Measurements from ENCODE around the gene GLMN. TPM values are rescaled to one million over a fixed set of nuclear protein-coding genes. Genes with fewer than 3 reads are reported as not detected.

Gene GLMN
- total RNA-seq, 1 experiment from 2014 or later = 10.4 TPM

DNA sequence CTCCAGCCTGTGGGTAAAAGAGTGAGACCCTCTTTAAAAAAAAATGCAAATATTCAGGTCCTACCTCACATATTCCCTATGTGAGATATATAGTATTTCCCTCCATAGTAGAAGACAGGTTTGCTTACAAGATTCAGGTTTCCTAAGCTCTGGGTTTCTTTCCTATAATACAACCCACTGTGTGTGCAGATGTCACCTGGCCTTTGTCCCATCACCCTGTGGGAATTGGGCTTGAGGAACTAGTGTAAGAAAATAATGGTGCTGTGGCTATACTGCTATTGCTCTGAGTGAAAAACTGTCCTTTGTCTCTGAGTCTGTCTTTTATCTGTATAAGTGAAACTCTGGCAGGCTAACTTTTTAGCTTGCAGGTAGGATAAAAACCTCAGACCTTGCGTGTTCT is 68.1 kb downstream of the GLMN start:
- Histone ChIP-seq H3K4me3 (ENCODE audit: low read depth in 2 of 2, low read length in 2 of 2) (no peak overlapping the region), H3K9me3 (ENCODE audit: control insufficient read depth, insufficient read depth, low read depth, low read length) (no peaks in the 10 kb centered on the region), H3K27me3 (ENCODE audit: control insufficient read depth, insufficient read depth, low read length) (no peaks in the 10 kb centered on the region), H3K4me1 (ENCODE audit: control insufficient read depth, insufficient read depth, low read length) (no peaks in the 10 kb centered on the region), H3K27ac (ENCODE audit: low read length) (no peak overlapping the region), H3K36me3 (ENCODE audit: control insufficient read depth, insufficient read depth, low read length) (no peaks in the 10 kb centered on the region; the same call in 1 of the 2 replicates)
- no peak for TF ChIP-seq SIN3A (IDR thresholded peaks at IDR 0.05; ENCODE audit: borderline replicate concordance, insufficient read depth, low read depth, low read length)
- TF ChIP-seq, protein P1, sequence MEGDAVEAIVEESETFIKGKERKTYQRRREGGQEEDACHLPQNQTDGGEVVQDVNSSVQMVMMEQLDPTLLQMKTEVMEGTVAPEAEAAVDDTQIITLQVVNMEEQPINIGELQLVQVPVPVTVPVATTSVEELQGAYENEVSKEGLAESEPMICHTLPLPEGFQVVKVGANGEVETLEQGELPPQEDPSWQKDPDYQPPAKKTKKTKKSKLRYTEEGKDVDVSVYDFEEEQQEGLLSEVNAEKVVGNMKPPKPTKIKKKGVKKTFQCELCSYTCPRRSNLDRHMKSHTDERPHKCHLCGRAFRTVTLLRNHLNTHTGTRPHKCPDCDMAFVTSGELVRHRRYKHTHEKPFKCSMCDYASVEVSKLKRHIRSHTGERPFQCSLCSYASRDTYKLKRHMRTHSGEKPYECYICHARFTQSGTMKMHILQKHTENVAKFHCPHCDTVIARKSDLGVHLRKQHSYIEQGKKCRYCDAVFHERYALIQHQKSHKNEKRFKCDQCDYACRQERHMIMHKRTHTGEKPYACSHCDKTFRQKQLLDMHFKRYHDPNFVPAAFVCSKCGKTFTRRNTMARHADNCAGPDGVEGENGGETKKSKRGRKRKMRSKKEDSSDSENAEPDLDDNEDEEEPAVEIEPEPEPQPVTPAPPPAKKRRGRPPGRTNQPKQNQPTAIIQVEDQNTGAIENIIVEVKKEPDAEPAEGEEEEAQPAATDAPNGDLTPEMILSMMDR (IDR thresholded peaks at IDR 0.05) = no peak
- no peak for TF ChIP-seq POLR2AphosphoS5 (IDR thresholded peaks at IDR 0.05; ENCODE audit: low read depth, low read length)
- TF ChIP-seq, protein P2, sequence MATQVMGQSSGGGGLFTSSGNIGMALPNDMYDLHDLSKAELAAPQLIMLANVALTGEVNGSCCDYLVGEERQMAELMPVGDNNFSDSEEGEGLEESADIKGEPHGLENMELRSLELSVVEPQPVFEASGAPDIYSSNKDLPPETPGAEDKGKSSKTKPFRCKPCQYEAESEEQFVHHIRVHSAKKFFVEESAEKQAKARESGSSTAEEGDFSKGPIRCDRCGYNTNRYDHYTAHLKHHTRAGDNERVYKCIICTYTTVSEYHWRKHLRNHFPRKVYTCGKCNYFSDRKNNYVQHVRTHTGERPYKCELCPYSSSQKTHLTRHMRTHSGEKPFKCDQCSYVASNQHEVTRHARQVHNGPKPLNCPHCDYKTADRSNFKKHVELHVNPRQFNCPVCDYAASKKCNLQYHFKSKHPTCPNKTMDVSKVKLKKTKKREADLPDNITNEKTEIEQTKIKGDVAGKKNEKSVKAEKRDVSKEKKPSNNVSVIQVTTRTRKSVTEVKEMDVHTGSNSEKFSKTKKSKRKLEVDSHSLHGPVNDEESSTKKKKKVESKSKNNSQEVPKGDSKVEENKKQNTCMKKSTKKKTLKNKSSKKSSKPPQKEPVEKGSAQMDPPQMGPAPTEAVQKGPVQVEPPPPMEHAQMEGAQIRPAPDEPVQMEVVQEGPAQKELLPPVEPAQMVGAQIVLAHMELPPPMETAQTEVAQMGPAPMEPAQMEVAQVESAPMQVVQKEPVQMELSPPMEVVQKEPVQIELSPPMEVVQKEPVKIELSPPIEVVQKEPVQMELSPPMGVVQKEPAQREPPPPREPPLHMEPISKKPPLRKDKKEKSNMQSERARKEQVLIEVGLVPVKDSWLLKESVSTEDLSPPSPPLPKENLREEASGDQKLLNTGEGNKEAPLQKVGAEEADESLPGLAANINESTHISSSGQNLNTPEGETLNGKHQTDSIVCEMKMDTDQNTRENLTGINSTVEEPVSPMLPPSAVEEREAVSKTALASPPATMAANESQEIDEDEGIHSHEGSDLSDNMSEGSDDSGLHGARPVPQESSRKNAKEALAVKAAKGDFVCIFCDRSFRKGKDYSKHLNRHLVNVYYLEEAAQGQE (IDR thresholded peaks at IDR 0.05; ENCODE audit: insufficient read depth in 1 of 2, low read depth in 2 of 2, low read length in 1 of 2) = no peak
- TF ChIP-seq TCF7L2 (IDR thresholded peaks at IDR 0.05; ENCODE audit: low read depth, low read length) = no peak
- ChIA-PET POLR2A (no interaction called here), CTCF (no interaction called here)
- intact Hi-C loops (cut with micrococcal nuclease; ENCODE audit: unreplicated experiment) = no loop called here
- DNase-seq (ENCODE audit: low read depth, low spot score) (no peak), ATAC-seq (no peak)
- in situ Hi-C loops (cut with HindIII; ENCODE audit: low pct_unique_long_range_greater_than_20kb, low sequenced_read_pairs) = no loop called here
- no TSS peak for BruUV-seq (replicated peaks)

DNA sequence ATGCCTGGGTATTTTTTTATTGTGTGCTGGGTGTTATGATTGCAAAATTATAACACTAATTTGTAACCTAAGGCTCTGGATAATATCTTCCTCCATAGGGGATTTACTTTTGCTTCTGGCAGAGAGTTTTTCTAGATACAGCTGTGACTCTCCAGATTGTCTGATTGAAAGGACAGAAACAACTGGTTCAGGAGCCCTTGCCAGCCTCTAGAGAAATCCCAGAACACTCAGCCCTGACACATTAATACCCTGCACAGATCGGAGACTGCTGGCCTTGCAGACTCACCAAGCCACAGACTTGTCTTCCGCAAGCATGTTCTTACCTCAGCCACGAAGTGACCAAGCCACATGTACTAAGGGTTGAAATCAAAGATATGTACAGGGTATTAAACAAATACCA is 70.4 kb downstream of the GLMN start:
- DNase-seq (ENCODE audit: low read depth, low spot score) (no peak), ATAC-seq (no peak)
- Histone ChIP-seq H3K9me3 (ENCODE audit: control insufficient read depth, insufficient read depth, low read depth, low read length) (no peaks in the 10 kb centered on the region), H3K4me3 (ENCODE audit: low read depth in 2 of 2, low read length in 2 of 2) (no peak overlapping the region), H3K27ac (ENCODE audit: low read length) (no peak overlapping the region), H3K27me3 (ENCODE audit: control insufficient read depth, insufficient read depth, low read length) (no peaks in the 10 kb centered on the region), H3K36me3 (ENCODE audit: control insufficient read depth, insufficient read depth, low read length) (no peaks in the 10 kb centered on the region; the same call in 1 of the 2 replicates), H3K4me1 (ENCODE audit: control insufficient read depth, insufficient read depth, low read length) (no peaks in the 10 kb centered on the region)
- TF ChIP-seq, protein P1 (IDR thresholded peaks at IDR 0.05) = no peak
- TF ChIP-seq, protein P2 (IDR thresholded peaks at IDR 0.05; ENCODE audit: insufficient read depth in 1 of 2, low read depth in 2 of 2, low read length in 1 of 2) = no peak
- TF ChIP-seq TCF7L2 (IDR thresholded peaks at IDR 0.05; ENCODE audit: low read depth, low read length) (no peak), SIN3A (IDR thresholded peaks at IDR 0.05; ENCODE audit: borderline replicate concordance, insufficient read depth, low read depth, low read length) (no peak), POLR2AphosphoS5 (IDR thresholded peaks at IDR 0.05; ENCODE audit: low read depth, low read length) (no peak)
- ChIA-PET CTCF (no interaction called here), POLR2A (no interaction called here)
- in situ Hi-C loops (cut with HindIII; ENCODE audit: low pct_unique_long_range_greater_than_20kb, low sequenced_read_pairs) (no loop called here), intact Hi-C loops (cut with micrococcal nuclease; ENCODE audit: unreplicated experiment) (no loop called here)
- BruUV-seq (replicated peaks) = no TSS peak
